SW 1271 (cell line): ENCODE measurements around the gene SUPT6H.
"Not testable (repeated sequence)": the region's sequence is repeated elsewhere in the genome, so short reads cannot be mapped to it uniquely, and the experiment has no call there.

ENCODE experiments used
- DNase-seq, 2 experiments: peaks; one replicate each; lab custom pipeline; 2025; lab: John Stamatoyannopoulos, UW

The SUPT6H gene

GRCh38 chr17:28648698-28649097 is 13.3 kb upstream of the SUPT6H start:
- DNase-seq = no peak

DNA sequence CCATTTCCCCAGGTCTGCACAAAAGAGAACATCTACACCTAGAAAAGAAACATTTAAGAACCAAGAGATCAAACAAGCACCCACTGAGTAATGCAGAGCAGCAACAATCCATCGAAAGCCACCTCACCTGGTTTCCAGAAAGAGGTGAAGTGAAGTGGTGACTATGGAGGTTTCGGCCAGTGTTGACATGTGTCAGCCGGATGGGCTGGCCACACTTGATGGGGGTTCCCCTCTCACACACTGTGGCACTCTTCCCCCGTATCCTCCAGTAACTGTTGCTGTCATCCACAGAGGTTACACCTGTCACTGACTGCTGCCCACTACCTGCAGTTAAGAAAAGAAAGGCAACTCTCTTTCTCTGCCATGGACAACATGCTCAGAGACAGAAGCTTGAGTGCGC is 6.8 kb upstream of the SUPT6H start:
- no peak for DNase-seq

DNA sequence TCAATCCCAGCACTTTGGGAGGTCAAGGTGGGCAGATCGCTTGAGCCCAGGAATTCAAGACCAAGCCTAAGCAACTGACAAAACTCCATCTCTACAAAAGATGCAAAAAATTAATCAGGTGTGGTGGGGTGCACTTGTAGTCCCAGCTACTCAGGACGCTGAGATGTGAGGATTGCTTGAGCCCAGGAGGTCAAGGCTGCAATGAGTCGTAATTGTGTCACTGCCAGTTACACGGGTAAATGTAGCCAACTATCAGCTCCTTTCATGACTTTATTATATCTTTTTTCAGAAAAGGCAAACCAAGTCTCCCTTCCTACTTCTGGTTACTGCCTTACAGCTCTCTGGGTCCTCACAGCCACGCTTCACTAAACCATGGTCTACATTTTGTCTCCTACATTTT is 4.2 kb upstream of the SUPT6H start:
- no peak for DNase-seq

DNA sequence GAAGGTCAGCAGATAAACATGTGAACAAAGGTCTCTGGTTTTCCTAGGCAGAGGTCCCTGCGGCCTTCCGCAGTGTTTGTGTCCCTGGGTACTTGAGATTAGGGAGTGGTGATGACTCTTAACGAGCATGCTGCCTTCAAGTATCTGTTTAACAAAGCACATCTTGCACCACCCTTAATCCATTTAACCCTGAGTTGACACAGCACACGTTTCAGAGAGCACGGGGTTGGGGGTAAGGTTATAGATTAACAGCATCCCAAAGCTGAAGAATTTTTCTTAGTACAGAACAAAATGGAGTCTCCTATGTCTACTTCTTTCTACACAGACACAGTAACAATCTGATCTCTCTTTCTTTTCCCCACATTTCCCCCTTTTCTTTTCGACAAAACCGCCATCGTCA is 3.7 kb upstream of the SUPT6H start:
- DNase-seq = not testable (repeated sequence)

DNA sequence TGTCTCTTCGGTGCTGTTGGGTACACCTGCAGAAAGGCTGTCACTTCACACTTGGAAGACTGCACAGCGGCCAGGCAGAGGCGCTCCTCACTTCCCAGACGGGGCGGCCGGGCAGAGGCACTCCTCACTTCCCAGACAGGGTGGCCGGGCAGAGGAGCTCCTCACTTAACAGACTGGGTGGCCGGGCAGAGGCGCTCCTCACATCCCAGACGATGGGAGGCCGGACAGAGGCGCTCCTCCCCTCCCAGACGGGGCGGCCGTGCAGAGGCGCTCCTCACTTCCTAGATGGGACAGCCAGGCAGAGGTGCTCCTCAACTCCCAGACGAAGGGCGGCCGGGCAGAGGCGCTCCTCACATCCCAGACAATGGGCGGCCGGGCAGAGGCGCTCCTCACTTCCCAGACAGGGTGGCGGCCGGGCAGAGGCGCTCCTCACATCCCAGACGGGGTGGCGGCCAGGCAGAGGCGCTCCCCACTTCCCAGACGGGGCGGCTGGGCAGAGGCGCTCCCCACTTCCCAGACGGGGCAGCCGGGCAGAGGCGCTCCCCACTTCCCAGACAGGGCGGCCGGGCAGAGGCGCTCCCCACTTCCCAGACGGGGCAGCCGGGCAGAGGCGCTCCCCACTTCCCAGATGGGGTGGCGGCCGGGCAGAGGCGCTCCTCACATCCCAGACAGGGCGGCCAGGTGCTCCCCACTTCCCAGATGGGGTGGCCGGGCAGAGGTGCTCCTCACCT is 3.1 kb upstream of the SUPT6H start:
- not testable (repeated sequence) for DNase-seq

GRCh38 chr17:28659497-28659881 is 2.5 kb upstream of the SUPT6H start:
- DNase-seq = not testable (repeated sequence)

DNA sequence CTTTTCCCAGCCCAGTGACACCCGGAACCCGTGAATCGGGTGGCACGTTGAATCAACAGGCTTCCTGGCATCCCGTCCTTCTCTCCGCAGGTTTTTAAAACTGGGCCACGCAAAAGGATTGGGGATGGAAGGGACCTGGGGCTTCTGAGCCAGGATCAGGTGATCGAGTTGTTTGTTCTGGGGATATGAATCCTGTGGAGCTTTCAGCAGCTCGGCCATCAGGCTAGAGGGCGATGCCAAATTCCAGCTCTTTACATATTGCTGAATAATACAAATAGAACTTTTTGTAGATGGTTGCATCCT is 473 bp downstream of the SUPT6H start:
- DNase-seq = no peak

DNA sequence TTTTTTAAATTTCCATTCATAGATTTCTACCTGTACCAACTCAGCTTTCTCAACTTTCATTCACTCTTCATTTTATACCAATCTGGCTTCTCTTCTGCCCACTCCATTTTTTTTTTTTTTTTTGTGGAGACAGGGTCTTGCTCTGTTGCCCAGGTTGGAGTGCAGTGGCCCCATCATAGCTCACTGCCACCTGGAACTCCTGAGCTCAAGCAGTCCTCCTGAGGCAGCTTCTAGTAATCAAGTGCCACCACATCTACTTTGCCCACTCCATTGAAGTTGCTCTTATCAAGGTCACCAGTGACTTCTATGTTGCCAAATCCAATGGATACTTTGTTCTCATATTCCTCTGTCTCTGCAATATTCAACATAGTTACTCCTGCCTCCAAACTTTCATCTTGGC is 1.7 kb downstream of the SUPT6H start:
- no peak for DNase-seq

GRCh38 chr17:28665994-28666393 is 4.0 kb downstream of the SUPT6H start:
- DNase-seq = no peak

- DNase-seq = no peak
Observed at GRCh38 chr17:28667870-28668269, 5.9 kb downstream of the SUPT6H start.

DNA sequence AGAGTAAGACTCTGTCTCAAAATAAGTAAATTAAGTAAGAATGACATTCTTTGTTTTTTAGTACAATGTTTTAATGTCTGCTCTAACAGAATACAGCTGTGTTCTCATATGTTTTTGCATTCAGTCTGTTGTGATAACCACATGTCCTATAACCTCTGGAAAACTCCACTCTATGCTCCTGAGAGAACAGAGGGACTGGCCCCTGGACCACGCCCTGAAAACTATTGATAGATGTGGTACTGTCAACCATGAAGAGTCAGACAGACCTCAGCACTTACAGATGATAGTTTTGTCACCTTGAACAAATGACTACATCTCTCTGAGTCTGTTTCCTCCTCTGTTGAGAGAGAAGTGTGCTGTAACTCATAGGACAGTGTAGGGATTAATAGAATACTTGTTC is 7.9 kb downstream of the SUPT6H start:
- DNase-seq = no peak

GRCh38 chr17:28675490-28675889 is 13.5 kb downstream of the SUPT6H start:
- DNase-seq = no peak

DNA sequence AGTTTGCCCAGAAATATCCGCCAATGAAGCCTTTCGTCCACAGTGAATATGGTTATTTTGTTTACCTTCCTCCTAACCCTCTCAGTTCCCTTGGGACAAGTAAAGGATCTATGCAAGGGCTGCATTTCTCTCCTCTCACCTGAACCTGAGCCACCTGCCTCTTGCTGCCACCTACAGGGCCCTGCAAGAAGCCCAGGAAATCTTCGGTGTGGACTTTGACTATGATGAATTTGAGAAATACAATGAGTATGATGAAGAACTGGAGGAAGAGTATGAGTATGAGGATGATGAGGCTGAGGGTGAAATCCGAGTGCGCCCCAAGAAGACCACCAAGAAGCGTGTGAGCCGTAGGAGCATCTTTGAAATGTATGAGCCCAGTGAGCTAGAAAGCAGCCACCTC is 14.0 kb downstream of the SUPT6H start:
- peak in 1 of 2 experiments; percentile 14 for DNase-seq

DNA sequence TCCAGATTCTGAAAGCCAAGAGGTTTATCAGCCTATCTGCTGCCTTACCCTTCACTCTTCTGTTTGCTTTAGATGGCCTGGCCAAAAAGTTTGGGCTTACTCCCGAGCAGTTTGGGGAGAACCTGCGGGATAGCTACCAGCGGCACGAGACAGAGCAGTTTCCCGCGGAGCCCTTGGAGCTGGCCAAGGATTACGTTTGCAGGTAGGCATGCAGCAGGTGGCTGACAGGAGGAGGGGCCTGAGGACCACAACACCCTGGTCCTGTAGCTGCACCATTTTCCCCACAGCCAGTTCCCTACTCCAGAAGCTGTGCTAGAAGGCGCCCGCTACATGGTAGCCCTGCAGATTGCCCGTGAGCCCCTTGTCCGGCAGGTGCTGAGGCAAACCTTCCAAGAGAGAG is 20.6 kb downstream of the SUPT6H start:
- DNase-seq = no peak

DNA sequence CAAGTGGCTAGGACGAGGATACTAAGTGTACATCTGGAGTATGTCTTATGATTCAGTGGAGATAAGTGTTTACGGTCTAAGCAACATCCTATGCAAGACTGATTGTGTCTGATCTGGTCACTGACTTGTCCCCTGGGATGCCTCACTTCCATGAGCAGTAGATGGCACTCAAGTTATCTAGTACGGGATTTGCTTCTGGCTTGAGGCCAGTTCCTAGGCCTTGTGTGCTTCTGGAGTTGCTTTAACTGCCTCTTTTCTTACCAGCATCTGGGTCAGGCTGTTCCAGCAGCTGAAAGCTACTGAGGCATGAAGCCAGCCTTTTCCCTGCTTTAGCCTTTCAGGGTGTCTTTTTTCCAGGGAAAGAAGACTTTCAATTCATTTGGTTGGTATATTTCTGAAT is 23.0 kb downstream of the SUPT6H start:
- peak in 1 of 2 experiments; percentile 21 for DNase-seq

DNA sequence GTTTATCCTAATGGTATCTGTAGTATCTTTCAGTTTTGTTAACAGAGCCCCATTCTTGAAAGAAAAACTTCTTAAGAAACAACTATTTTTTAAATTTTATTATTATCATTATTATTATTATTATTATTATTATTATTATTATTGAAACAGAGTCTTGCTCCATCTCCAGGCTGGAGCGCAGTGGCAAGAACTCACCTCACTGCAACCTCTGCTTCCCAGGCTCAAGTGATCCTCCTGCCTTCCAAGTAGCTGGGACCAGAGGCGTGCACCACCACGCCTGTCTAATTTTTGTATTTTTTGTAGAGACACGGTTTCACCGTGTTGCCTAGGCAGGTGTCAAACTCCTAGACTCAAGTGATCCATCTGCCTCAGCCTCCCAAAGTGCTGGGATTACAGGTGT is 23.4 kb downstream of the SUPT6H start:
- no peak for DNase-seq

DNA sequence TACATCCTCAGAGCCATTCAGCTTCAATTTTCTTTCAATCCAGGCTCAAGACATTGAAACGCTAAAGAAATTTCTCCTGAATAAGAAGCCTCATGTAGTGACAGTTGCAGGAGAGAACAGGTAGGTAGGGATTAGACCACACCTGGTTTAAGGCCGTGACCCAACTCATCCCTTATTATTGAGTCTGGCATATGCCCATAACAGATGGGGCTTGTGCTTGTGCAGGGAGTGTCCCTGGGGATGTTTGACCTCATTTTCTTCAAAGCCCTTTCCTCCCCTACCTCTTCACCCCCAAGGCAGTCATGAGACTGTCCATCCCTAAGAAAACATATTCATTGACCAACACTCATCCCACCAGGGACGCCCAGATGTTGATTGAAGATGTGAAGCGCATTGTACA is 24.3 kb downstream of the SUPT6H start:
- DNase-seq = no peak

- DNase-seq = no peak
Observed at GRCh38 chr17:28688481-28688880, 26.5 kb downstream of the SUPT6H start.

- DNase-seq = no peak
Observed at GRCh38 chr17:28689011-28689410, 27.0 kb downstream of the SUPT6H start.

- DNase-seq = no peak
Observed at GRCh38 chr17:28693869-28694268, 31.9 kb downstream of the SUPT6H start.

GRCh38 chr17:28698253-28698941 is 36.4 kb downstream of the SUPT6H start:
- no peak for DNase-seq

- no peak for DNase-seq
Observed at GRCh38 chr17:28700278-28700677, 38.3 kb downstream of the SUPT6H start.

GRCh38 chr17:28700830-28701492 is 39.0 kb downstream of the SUPT6H start:
- no peak for DNase-seq
